Muscle of leg (tissue), 11 donors: ENCODE results near the gene PPP1R14C. TPM values are rescaled to one million over a fixed set of nuclear protein-coding genes. Genes with fewer than 3 reads are reported as not detected.
A peak's percentile ranks its signal among the peaks of the same experiment; 100 is the strongest.

Experiments used
- DNase-seq: peaks from one replicate; pipeline ENCODE4 v3.0.0; 2013
- H3K27ac ChIP-seq: one replicate; pipeline ENCODE4 v1.5.1; 2013; ENCODE audit warnings: mild to moderate bottlenecking, low read length, control low read depth
- H3K27me3 ChIP-seq: one replicate; pipeline ENCODE4 v1.6.1; 2013; ENCODE audit warnings: low read length; ENCODE audit not compliant: control insufficient read depth, insufficient read depth
- H3K36me3 ChIP-seq: one replicate; pipeline ENCODE4 v1.6.1; 2013; ENCODE audit warnings: low read length; ENCODE audit not compliant: control insufficient read depth, insufficient read depth
- H3K4me1 ChIP-seq: one replicate; pipeline ENCODE4 v1.6.1; 2013; ENCODE audit warnings: low read length; ENCODE audit not compliant: control insufficient read depth, insufficient read depth
- H3K4me3 ChIP-seq: one replicate; pipeline ENCODE4 v1.5.1; 2013; ENCODE audit warnings: low read length, control low read depth
- H3K9me3 ChIP-seq: replicated peaks from 2 replicates; pipeline ENCODE4 v1.6.1; 2013; ENCODE audit warnings: low read depth, low read length; ENCODE audit not compliant: control insufficient read depth
- whole genome bisulfite sequencing: methylation state at CpG from one replicate; pipeline ENCODE4 v1.1.5; 2013; ENCODE audit warnings: missing lambda C conversion rate; ENCODE audit not compliant: insufficient coverage; 5-methylcytosine and 5-hydroxymethylcytosine counted together
- polyA plus RNA-seq, 8 donors: library from polyadenylated mRNA; unstranded; fragments of 120-200 nt; gene quantifications; one replicate each; pipeline versions ENCODE4 v1.2.1 to v1.2.3, GENCODE V29; 2013; ENCODE audit warnings: inconsistent platforms in 1 of 8, low replicate concordance in 1 of 8; ENCODE audit not compliant: insufficient read length in 8 of 8, insufficient read depth in 1 of 8
- total RNA-seq: library from RNA; stranded (reverse); fragments of 120-200 nt; gene quantifications from one replicate; pipeline ENCODE4 v1.2.4, GENCODE V29; 2013

PPP1R14C gene
- total and polyA plus RNA-seq, 9 donors, result 25.3 to 47.3 (median 36.4) TPM

- Histone ChIP-seq H3K4me1 (peaks cover 36% of the 10 kb centered on the region), H3K4me3 (no peak overlapping the region), H3K27me3 (peaks cover 3% of the 10 kb centered on the region), H3K36me3 (no peaks in the 10 kb centered on the region), H3K9me3 (peaks cover 4% of the 10 kb centered on the region), H3K27ac (peak overlapping the region; percentile 10)
- no peak for DNase-seq
- whole genome bisulfite sequencing, result 81% methylated on average over 4 of the region's 6 CpGs
Observed at GRCh38 chr6:150252714-150253444, 110.0 kb downstream of the PPP1R14C start.

GRCh38 chr6:150253489-150253888, 110.6 kb downstream of the PPP1R14C start:
- Histone ChIP-seq H3K4me3 (no peak overlapping the region), H3K27me3 (peaks cover 3% of the 10 kb centered on the region), H3K4me1 (peaks cover 36% of the 10 kb centered on the region), H3K36me3 (no peaks in the 10 kb centered on the region), H3K9me3 (no peaks in the 10 kb centered on the region), H3K27ac (no peak overlapping the region)
- DNase-seq, result no peak
- no CpG with 5 or more reads among the region's 3 CpGs for WGBS

GRCh38 chr6:150254770-150255169, 111.9 kb downstream of the PPP1R14C start:
- peak; percentile 66 for DNase-seq
- 40% methylated on average over 1 of the region's 4 CpGs for WGBS
- Histone ChIP-seq H3K4me3 (no peak overlapping the region), H3K27ac (peak overlapping the region; percentile 71), H3K36me3 (no peaks in the 10 kb centered on the region), H3K27me3 (peaks cover 3% of the 10 kb centered on the region), H3K9me3 (no peaks in the 10 kb centered on the region), H3K4me1 (peaks cover 34% of the 10 kb centered on the region)

- 88% methylated on average over 9 of the region's 9 CpGs for WGBS
- H3K27ac ChIP-seq, result no peak overlapping the region
Observed at GRCh38 chr6:150255840-150256239, 113.0 kb downstream of the PPP1R14C start.

DNA sequence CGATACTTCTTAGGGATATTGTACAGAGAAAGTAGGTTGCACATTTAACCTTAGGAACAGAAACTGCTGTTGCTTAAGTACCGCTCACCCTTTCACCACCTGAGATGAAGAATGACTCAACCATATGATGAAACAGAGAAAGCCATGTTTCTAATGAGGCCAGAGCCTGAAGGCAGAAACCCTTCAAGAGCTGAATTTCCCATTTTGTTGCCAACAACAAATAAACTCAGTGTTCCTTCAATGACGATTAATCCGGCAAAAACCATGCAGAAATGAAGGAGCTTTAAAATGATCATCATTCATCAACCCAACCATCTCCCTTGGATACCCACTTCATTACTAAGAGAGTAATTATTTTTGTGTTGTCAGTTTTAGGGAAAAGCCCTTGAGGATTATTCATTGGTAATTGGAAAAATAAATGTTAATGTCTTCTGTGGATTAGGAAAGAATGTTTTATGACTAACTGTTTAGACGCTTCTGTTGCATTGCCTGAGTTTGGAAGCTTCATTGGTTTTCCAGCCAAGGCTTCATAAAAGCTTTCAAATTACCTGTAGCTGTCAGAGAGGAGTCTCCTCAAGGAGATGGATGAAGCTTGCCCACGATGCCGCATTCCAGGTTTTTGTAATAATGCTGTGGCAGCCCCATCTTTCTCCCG, 113.9 kb downstream of the PPP1R14C start:
- Histone ChIP-seq H3K9me3 (no peaks in the 10 kb centered on the region), H3K4me1 (peaks cover 17% of the 10 kb centered on the region), H3K36me3 (no peaks in the 10 kb centered on the region), H3K27ac (no peak overlapping the region), H3K4me3 (no peak overlapping the region), H3K27me3 (peaks cover 3% of the 10 kb centered on the region)
- no peak for DNase-seq
- 71% methylated on average over 1 of the region's 8 CpGs for WGBS

More at GRCh38 chr6:150255840-150256239, 113.0 kb downstream of the PPP1R14C start:
- H3K27me3 ChIP-seq, result peaks cover 3% of the 10 kb centered on the region
- no peak for DNase-seq
- peaks cover 26% of the 10 kb centered on the region for H3K4me1 ChIP-seq
- no peaks in the 10 kb centered on the region for H3K36me3 ChIP-seq
- H3K9me3 ChIP-seq, result no peaks in the 10 kb centered on the region
- H3K4me3 ChIP-seq, result no peak overlapping the region

GRCh38 chr6:150258381-150258780, 115.5 kb downstream of the PPP1R14C start:
- Histone ChIP-seq H3K9me3 (no peaks in the 10 kb centered on the region), H3K36me3 (no peaks in the 10 kb centered on the region), H3K27me3 (peaks cover 3% of the 10 kb centered on the region), H3K27ac (no peak overlapping the region), H3K4me1 (peaks cover 5% of the 10 kb centered on the region), H3K4me3 (no peak overlapping the region)
- no peak for DNase-seq
- WGBS, result no CpG with 5 or more reads among the region's 5 CpGs

- Histone ChIP-seq H3K27ac (no peak overlapping the region), H3K27me3 (no peaks in the 10 kb centered on the region), H3K9me3 (no peaks in the 10 kb centered on the region), H3K4me1 (no peaks in the 10 kb centered on the region), H3K36me3 (no peaks in the 10 kb centered on the region), H3K4me3 (no peak overlapping the region)
- DNase-seq, result no peak
- no CpG with 5 or more reads among the region's 2 CpGs for WGBS
Observed at GRCh38 chr6:150260931-150261330, 118.1 kb downstream of the PPP1R14C start.

DNA sequence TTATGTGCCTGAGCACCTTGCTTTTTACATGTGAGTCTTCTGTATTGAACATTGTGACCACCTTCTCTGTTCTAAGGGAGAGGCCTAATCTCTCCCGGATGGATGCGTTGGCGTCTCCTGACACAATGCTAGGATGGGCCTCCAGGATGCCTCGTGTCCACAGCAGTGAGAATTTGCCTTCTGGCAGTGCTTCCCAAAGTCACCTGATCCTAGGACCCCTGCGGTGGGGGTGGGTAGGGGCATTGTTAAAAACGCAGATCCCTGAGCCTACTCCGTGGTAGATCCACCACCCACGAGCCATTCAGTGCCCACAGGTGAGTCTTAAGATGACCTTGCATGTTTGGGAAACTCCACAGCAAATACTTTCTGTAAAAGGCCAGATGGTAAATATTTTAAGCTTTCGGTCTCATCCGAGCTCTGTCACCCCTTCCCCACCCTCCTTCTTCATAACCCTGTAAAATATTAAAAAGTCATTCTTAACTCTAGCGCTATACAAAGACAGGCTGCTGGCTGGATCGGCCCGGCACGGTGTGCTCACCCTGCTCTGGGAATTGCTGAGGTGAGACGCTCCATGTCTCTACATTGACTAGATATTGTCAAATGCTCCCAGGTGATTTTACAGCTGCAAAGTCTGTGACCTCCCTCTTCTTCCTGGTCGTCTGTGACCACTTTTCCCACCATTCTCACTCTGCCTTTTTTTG, 119.3 kb downstream of the PPP1R14C start:
- Histone ChIP-seq H3K4me1 (no peaks in the 10 kb centered on the region), H3K27ac (no peak overlapping the region), H3K36me3 (no peaks in the 10 kb centered on the region), H3K4me3 (no peak overlapping the region), H3K27me3 (no peaks in the 10 kb centered on the region), H3K9me3 (no peaks in the 10 kb centered on the region)
- DNase-seq, result no peak
- 54% methylated on average over 9 of the region's 16 CpGs for WGBS

GRCh38 chr6:150263765-150264404, 121.0 kb downstream of the PPP1R14C start:
- no peaks in the 10 kb centered on the region for H3K36me3 ChIP-seq
- WGBS, result 76% methylated on average over 18 of the region's 19 CpGs
- H3K4me3 ChIP-seq, result no peak overlapping the region
- H3K9me3 ChIP-seq, result no peaks in the 10 kb centered on the region
- no peak overlapping the region for H3K27ac ChIP-seq
- no peak for DNase-seq
- H3K27me3 ChIP-seq, result no peaks in the 10 kb centered on the region
- peaks cover 6% of the 10 kb centered on the region for H3K4me1 ChIP-seq

DNA sequence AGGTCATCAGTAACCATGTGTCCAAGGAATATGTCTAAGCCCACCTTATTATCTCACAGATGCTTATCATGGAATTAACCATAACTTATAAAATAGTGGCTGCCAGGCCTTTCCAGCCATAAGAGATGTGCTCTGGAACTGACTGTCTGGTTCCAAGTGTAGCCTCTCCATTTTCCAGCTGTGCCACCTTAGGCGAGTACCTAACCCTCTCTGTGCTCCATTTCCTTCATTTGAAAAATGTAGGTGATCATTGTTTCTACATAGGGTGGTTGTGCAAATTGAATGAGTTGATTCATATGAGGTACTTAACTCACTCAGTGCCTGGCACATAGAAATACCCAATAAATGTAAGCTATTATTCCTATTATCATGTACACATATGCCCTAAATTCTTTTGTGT, 123.5 kb downstream of the PPP1R14C start:
- peaks cover 6% of the 10 kb centered on the region for H3K4me1 ChIP-seq
- H3K27ac ChIP-seq, result no peak overlapping the region
- no peak for DNase-seq
- WGBS, result no CpG with 5 or more reads among the region's 1 CpG
- H3K36me3 ChIP-seq, result no peaks in the 10 kb centered on the region
- no peak overlapping the region for H3K4me3 ChIP-seq
- H3K9me3 ChIP-seq, result no peaks in the 10 kb centered on the region
- H3K27me3 ChIP-seq, result no peaks in the 10 kb centered on the region
